BE2C (cell line): ENCODE results near the gene TDRD9.

Source experiments
- DNase-seq: peaks from one replicate; pipeline ENCODE4 v3.0.0-alpha.2; 2020
- H3K27me3 ChIP-seq: fragments of 250-450 bp; sonication (Bioruptor Pico); 2 replicates; pipeline ENCODE4 v1.5.1; 2020; ENCODE audit warnings: mild to moderate bottlenecking
- H3K36me3 ChIP-seq: fragments of 250-450 bp; sonication (Bioruptor Pico); 2 replicates; pipeline ENCODE4 v1.5.1; 2020; ENCODE audit warnings: mild to moderate bottlenecking
- H3K4me1 ChIP-seq: fragments of 250-450 bp; sonication (Bioruptor Pico); 2 replicates; pipeline ENCODE4 v1.5.1; 2020
- H3K4me3 ChIP-seq: 2 replicates; pipeline ENCODE4 v1.5.1; 2011; ENCODE audit warnings: low read depth, low read length
- H3K9me3 ChIP-seq: fragments of 250-450 bp; sonication (Bioruptor Pico); 2 replicates; pipeline ENCODE4 v1.5.1; 2020
- TF ChIP-seq, protein P1 (sequence below): IDR thresholded peaks from 2 replicates; pipeline ENCODE4 v1.5.1; 2012; ENCODE audit warnings: mild to moderate bottlenecking, low read depth, low read length

The TDRD9 gene

DNA sequence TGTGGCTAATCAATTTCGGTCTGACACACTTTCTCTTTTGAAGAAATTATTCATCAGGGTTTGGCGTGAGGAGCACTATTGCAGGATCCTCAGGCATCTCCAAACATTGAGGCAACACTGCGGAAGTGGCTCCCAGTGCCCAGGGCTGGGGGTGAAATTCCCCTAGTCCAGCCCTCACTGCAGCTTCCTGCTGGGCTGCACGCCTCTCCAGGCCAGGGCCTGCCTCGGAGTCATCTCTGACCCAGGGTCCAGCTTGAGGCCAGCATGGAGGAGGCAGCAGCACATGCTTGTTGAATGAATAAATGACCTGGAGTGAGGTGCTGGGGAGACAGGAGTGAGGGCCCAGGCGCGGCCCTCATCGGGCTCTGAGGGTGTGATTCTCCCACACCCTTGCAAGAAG lies 36.0 kb upstream of the TDRD9 start:
- H3K4me3 ChIP-seq: no peak overlapping the region
- no peak for DNase-seq
- H3K9me3 ChIP-seq: no peaks in the 10 kb centered on the region
- H3K27me3 ChIP-seq: no peaks in the 10 kb centered on the region
- TF ChIP-seq, protein P1, sequence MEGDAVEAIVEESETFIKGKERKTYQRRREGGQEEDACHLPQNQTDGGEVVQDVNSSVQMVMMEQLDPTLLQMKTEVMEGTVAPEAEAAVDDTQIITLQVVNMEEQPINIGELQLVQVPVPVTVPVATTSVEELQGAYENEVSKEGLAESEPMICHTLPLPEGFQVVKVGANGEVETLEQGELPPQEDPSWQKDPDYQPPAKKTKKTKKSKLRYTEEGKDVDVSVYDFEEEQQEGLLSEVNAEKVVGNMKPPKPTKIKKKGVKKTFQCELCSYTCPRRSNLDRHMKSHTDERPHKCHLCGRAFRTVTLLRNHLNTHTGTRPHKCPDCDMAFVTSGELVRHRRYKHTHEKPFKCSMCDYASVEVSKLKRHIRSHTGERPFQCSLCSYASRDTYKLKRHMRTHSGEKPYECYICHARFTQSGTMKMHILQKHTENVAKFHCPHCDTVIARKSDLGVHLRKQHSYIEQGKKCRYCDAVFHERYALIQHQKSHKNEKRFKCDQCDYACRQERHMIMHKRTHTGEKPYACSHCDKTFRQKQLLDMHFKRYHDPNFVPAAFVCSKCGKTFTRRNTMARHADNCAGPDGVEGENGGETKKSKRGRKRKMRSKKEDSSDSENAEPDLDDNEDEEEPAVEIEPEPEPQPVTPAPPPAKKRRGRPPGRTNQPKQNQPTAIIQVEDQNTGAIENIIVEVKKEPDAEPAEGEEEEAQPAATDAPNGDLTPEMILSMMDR: no peak
- H3K4me1 ChIP-seq: peaks cover 6% of the 10 kb centered on the region; the same call in 1 of the 2 replicates
- no peaks in the 10 kb centered on the region for H3K36me3 ChIP-seq

DNA sequence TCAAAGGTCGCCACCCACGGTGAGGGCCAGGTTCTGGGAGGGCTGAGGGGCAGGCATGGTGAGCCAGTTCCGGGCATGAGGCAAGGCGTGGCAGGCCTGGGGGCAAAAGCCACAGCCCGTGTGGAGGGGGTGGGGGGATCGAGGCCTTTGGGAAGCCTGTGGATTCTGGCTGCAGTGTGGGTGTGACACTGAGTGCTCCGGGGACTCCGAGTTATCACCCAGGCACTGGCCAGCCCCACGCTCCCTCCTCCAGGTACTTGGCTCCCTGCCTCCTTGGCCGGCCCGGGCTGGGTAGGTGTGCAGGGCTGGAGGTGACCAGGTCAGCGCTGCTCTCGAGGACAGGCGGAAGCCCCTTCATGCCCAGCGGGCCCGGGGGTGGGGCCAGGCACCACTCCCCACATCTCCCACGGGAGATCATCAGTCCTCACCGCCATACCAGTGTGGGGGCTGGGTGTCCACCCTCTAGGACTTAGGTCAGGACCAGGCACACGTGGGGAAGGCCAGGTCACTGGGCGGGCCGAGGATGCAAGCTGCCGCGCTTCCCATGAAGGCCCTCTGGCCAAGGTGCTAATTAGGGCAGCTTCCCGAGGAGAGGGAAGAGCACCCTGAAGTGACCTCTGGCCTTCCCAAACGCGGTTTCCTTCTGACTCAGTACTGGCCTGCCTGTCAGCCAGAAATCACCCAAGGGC lies 34.1 kb upstream of the TDRD9 start:
- peaks cover 6% of the 10 kb centered on the region; the same call in 1 of the 2 replicates for H3K4me1 ChIP-seq
- no peaks in the 10 kb centered on the region for H3K36me3 ChIP-seq
- no peak for DNase-seq
- no peak overlapping the region for H3K4me3 ChIP-seq
- no peaks in the 10 kb centered on the region for H3K27me3 ChIP-seq
- TF ChIP-seq, protein P1: no peak
- H3K9me3 ChIP-seq: no peaks in the 10 kb centered on the region

DNA sequence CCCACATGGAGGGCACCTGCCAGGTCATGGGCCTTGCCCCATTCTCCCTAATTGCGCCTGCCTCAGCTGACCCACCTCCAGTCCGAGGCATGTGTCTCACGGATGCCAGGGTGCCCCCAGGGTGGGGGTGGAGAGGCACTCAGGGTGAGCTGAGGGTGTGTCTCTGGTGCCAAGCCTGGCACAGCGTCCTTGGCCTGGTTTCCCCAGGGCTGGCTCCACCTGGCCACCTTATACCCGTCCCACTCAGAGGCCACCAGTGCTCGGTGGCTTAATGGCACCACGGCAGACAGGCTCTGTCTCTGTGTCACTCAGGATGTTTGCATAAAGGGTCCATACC lies 33.6 kb upstream of the TDRD9 start:
- Histone ChIP-seq H3K36me3 (no peaks in the 10 kb centered on the region), H3K4me1 (peaks cover under 1% of the 10 kb centered on the region; the same call in 1 of the 2 replicates), H3K27me3 (no peaks in the 10 kb centered on the region), H3K4me3 (no peak overlapping the region), H3K9me3 (no peaks in the 10 kb centered on the region)
- DNase-seq: no peak
- TF ChIP-seq, protein P1: no peak

DNA sequence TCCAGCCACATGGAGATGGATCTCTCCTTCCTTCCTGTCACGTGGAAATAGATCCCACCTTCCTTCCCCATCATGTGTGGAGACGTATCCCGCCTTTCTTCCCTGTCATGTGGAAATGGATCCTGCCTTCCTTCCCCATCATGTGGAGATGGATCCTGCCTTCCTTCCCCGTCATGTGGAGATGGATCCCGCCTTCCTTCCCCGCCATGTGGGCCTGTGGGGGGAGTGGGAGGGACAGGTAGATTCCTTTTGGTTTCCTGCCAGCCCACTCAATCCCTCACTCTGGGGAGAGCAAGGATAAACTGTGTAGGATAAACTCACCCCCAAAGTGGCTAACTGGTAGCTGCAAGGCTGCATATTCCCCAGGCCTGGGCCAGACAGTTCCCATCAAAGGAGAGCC lies 31.7 kb upstream of the TDRD9 start:
- H3K4me1 ChIP-seq: no peaks in the 10 kb centered on the region

DNA sequence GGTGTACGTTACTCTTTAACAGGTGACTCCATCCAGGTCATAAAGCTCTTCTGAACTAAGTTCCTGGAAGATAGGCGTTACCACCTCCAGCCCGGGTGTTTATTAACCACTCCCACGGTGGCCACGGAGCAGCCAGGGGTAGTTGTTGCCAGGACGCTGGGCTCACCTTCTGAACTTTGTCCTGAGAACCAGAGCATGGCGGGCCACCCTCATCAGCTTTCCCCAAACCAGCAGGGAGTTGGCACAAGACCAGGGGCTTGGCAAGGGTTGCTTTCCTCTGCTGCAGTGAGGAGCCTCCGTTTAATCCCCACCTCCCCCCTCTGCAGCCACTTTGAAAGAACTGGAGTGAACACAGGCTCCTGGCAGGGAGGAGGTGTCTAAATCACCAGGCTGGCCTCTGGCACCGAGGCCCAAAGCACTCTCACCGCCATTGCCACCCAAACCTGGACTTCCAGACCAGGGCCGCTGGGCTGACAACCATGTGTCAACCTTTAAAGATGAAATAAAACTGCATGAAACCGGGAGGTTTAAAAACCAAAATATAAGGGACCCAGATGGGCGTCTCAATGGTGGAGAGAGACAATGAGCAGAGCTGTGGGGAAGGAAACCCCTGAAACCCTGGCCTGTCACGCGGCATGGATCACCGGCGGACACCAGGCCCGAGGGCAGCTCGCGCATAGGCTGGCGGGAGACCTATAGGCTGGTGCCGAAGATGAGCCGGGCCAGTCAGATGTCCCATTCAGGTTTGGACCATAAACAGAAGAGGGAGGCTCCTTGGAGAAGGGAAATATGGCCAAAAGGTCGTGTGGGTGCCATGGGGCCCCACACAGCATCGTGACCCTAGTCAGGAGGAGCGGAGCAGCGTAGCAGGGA lies 30.9 kb upstream of the TDRD9 start:
- H3K36me3 ChIP-seq: no peaks in the 10 kb centered on the region
- H3K27me3 ChIP-seq: no peaks in the 10 kb centered on the region
- H3K4me1 ChIP-seq: no peaks in the 10 kb centered on the region
- no peak for DNase-seq
- TF ChIP-seq, protein P1: no peak
- H3K9me3 ChIP-seq: no peaks in the 10 kb centered on the region; the same call in 1 of the 2 replicates
- H3K4me3 ChIP-seq: no peak overlapping the region

More for the DNA sequence above, 31.7 kb upstream of the TDRD9 start:
- Histone ChIP-seq H3K4me3 (no peak overlapping the region), H3K9me3 (no peaks in the 10 kb centered on the region; the same call in 1 of the 2 replicates), H3K27me3 (no peaks in the 10 kb centered on the region), H3K36me3 (no peaks in the 10 kb centered on the region)
- no peak for DNase-seq
- TF ChIP-seq, protein P1: no peak

DNA sequence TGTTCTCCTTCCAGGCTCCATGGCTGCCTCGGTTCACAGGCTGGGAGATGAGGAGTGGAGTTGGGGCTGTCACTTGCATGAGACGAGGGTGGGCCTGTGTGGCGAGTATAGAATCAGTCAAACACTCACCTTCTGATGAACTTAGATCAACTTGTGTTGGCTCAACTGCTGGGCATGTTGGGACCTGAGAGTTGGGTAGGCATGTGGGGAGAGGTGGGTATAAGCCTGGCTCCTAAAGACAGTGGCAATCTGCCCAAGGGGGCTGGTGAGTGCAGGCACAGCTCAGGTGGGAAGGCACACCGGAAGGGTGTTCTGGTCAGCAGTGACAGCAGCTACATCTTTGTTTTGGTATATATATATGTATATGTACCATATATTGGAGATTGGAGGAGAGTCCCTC lies 30.1 kb upstream of the TDRD9 start:
- Histone ChIP-seq H3K9me3 (no peaks in the 10 kb centered on the region; the same call in 1 of the 2 replicates), H3K36me3 (no peaks in the 10 kb centered on the region), H3K27me3 (no peaks in the 10 kb centered on the region), H3K4me3 (no peak overlapping the region), H3K4me1 (no peaks in the 10 kb centered on the region)
- no peak for DNase-seq
- TF ChIP-seq, protein P1: no peak
